HG03342 (cell line): ENCODE results near the gene GPR161.
"Not testable (repeated sequence)": the region's sequence is repeated elsewhere in the genome, so short reads cannot be mapped to it uniquely, and the experiment has no call there.

Source experiments
- ATAC-seq: cut with Tn5 transposase; IDR thresholded peaks from one replicate; pipeline ENCODE4 v1.9.1; 2021; ENCODE audit warnings: mild to moderate bottlenecking, moderate library complexity; ENCODE audit not compliant: unreplicated experiment

The GPR161 gene

GRCh38 chr1:168136709-168137514 is at the start of gene GPR161:
Gene GPR161 (minus strand): TSS chr1:168136930. CDS start chr1:168104850, 32,080 bp downstream.
- ATAC-seq = no peak

- ATAC-seq = not testable (repeated sequence)
Measured at GRCh38 chr1:168181063-168181720, 44.5 kb upstream of the GPR161 start.

- no peak for ATAC-seq
Measured at GRCh38 chr1:168180148-168180524, 43.4 kb upstream of the GPR161 start.

GRCh38 chr1:168179438-168180147 is 42.9 kb upstream of the GPR161 start:
- no peak for ATAC-seq

- peak; percentile 91 for ATAC-seq
Measured at GRCh38 chr1:168178638-168179437, 42.1 kb upstream of the GPR161 start, which contains the start of gene TIPRL. Gene TIPRL (plus strand): TSS chr1:168178962. CDS start chr1:168179078, 116 bp downstream.

GRCh38 chr1:168178227-168178637 is 41.5 kb upstream of the GPR161 start:
- peak; percentile 1 for ATAC-seq

- no peak for ATAC-seq
Measured at GRCh38 chr1:168172250-168172915, 35.7 kb upstream of the GPR161 start.

GRCh38 chr1:168170564-168171508 is 34.1 kb upstream of the GPR161 start:
- no peak for ATAC-seq

GRCh38 chr1:168167806-168168205 is 31.1 kb upstream of the GPR161 start:
- no peak for ATAC-seq

GRCh38 chr1:168164771-168165170 is 28.0 kb upstream of the GPR161 start:
- ATAC-seq = no peak

GRCh38 chr1:168163670-168164069 is 26.9 kb upstream of the GPR161 start:
- no peak for ATAC-seq

- ATAC-seq = no peak
Measured at GRCh38 chr1:168161459-168161858, 24.7 kb upstream of the GPR161 start.

GRCh38 chr1:168159979-168160378 is 23.2 kb upstream of the GPR161 start:
- ATAC-seq = no peak

GRCh38 chr1:168159251-168159650 is 22.5 kb upstream of the GPR161 start:
- ATAC-seq = no peak

- no peak for ATAC-seq
Measured at GRCh38 chr1:168157638-168158037, 20.9 kb upstream of the GPR161 start.

- no peak for ATAC-seq
Measured at GRCh38 chr1:168155910-168156309, 19.2 kb upstream of the GPR161 start.

GRCh38 chr1:168154707-168155106 is 18.0 kb upstream of the GPR161 start:
- not testable (repeated sequence) for ATAC-seq

- no peak for ATAC-seq
Measured at GRCh38 chr1:168151935-168152334, 15.2 kb upstream of the GPR161 start.

- no peak for ATAC-seq
Measured at GRCh38 chr1:168150283-168150682, 13.6 kb upstream of the GPR161 start.
